HepG2 (cell line): Measurements from ENCODE around the gene GEMIN4.

Experiments used
- CREBL2 ChIP-seq: sonication (generic); formaldehyde crosslinking; IDR thresholded peaks from 2 replicates; pipeline ENCODE4 v1.8.1; 2023; ENCODE audit warnings: missing genetic modification reagents, mild to moderate bottlenecking, borderline replicate concordance
- EP300 ChIP-seq, 3 experiments: sonication (generic) in 1 of 3; formaldehyde crosslinking in 1 of 3; IDR thresholded peaks; 2 replicates each; pipeline versions ENCODE4 v1.5.1 to v1.6.1; 2011 to 2020; ENCODE audit warnings: low read depth in 2 of 3, low read length in 2 of 3, borderline replicate concordance in 1 of 3, improper control_type of control experiment in 1 of 3, mild to moderate bottlenecking in 1 of 3, missing genetic modification reagents in 1 of 3, moderate library complexity in 1 of 3
- GABPA ChIP-seq, 2 experiments: IDR thresholded peaks; 2 replicates each; pipeline ENCODE4 v1.6.1; 2011 to 2016; ENCODE audit warnings: low read depth in 2 of 2, low read length in 1 of 2, missing biosample characterization in 1 of 2, missing genetic modification characterization in 1 of 2
- NONO ChIP-seq, 2 experiments: fragments of 450-650 bp in 1 of 2; sonication (generic) in 1 of 2; formaldehyde crosslinking in 1 of 2; IDR thresholded peaks in 1 of 2; conservative IDR thresholded peaks in 1 of 2; 2 replicates each; pipeline versions ENCODE4 v1.6.1 to v1.8.0; 2017 to 2022; ENCODE audit warnings: mild to moderate bottlenecking in 1 of 2, missing genetic modification reagents in 1 of 2, moderate library complexity in 1 of 2
- REST ChIP-seq, 2 experiments: IDR thresholded peaks; 2 replicates each; pipeline ENCODE4 v1.6.1; 2011 to 2012; ENCODE audit warnings: low read length in 2 of 2, borderline replicate concordance in 1 of 2, low read depth in 1 of 2, mild to moderate bottlenecking in 1 of 2, moderate library complexity in 1 of 2
- SP2 ChIP-seq: sonication (generic); formaldehyde crosslinking; IDR thresholded peaks from 2 replicates; pipeline ENCODE4 v1.5.1; 2020; ENCODE audit warnings: mild to moderate bottlenecking, missing genetic modification reagents
- USF2 ChIP-seq, 2 experiments: sonication (generic) in 1 of 2; formaldehyde crosslinking in 1 of 2; IDR thresholded peaks; 2 replicates each; pipeline versions ENCODE4 v1.5.1 to v1.6.1; 2011 to 2020; ENCODE audit warnings: borderline replicate concordance in 1 of 2, low read depth in 1 of 2, low read length in 1 of 2, mild to moderate bottlenecking in 1 of 2, missing genetic modification reagents in 1 of 2, moderate library complexity in 1 of 2
- ZBTB21 ChIP-seq: sonication (generic); formaldehyde crosslinking; IDR thresholded peaks from 2 replicates; pipeline ENCODE4 v1.4.0; 2020; ENCODE audit warnings: missing genetic modification reagents
- ZFP36L2 ChIP-seq: sonication (generic); formaldehyde crosslinking; IDR thresholded peaks from 2 replicates; pipeline ENCODE4 v1.4.0; 2020; ENCODE audit warnings: missing genetic modification reagents
- ZNF232 ChIP-seq: sonication (generic); formaldehyde crosslinking; IDR thresholded peaks from 2 replicates; pipeline ENCODE4 v1.4.0; 2020; ENCODE audit warnings: missing genetic modification reagents, borderline replicate concordance
- ZNF414 ChIP-seq: sonication (generic); formaldehyde crosslinking; IDR thresholded peaks from 2 replicates; pipeline ENCODE4 v1.5.0; 2020; ENCODE audit warnings: missing genetic modification reagents
- ZNF432 ChIP-seq: sonication (generic); formaldehyde crosslinking; IDR thresholded peaks from 2 replicates; pipeline ENCODE4 v1.5.0; 2020; ENCODE audit warnings: missing genetic modification reagents, mild to moderate bottlenecking, borderline replicate concordance

- TF ChIP-seq ZNF232 (CRISPR knock-in tag) = no peak
- TF ChIP-seq NONO (IDR thresholded peaks at IDR 0.05) = no peak
- no peak for TF ChIP-seq NONO (CRISPR knock-in tag; conservative IDR thresholded peaks at IDR 0.05)
- no peak for TF ChIP-seq USF2 (IDR thresholded peaks at IDR 0.05; ENCODE audit: low read depth, low read length)
- no peak for TF ChIP-seq USF2 (CRISPR knock-in tag; IDR thresholded peaks at IDR 0.05; ENCODE audit: borderline replicate concordance)
- no peak for TF ChIP-seq ZNF432 (CRISPR knock-in tag)
- no peak for TF ChIP-seq REST (IDR thresholded peaks at IDR 0.05; ENCODE audit: borderline replicate concordance in 1 of 2, low read depth in 1 of 2, low read length in 2 of 2)
- no peak for TF ChIP-seq ZBTB21 (CRISPR knock-in tag)
- no peak for TF ChIP-seq EP300 (IDR thresholded peaks at IDR 0.05; ENCODE audit: low read depth in 2 of 2, low read length in 2 of 2)
- no peak for TF ChIP-seq EP300 (CRISPR knock-in tag; IDR thresholded peaks at IDR 0.05; ENCODE audit: borderline replicate concordance)
- TF ChIP-seq ZNF414 (CRISPR knock-in tag) = no peak
- TF ChIP-seq ZFP36L2 (CRISPR knock-in tag) = no peak
- no peak for TF ChIP-seq GABPA (IDR thresholded peaks at IDR 0.05; ENCODE audit: low read depth, low read length)
- TF ChIP-seq GABPA (CRISPR knock-in tag; IDR thresholded peaks at IDR 0.05; ENCODE audit: low read depth) = no peak
- TF ChIP-seq CREBL2 (CRISPR knock-in tag) = no peak
- no peak for TF ChIP-seq SP2
Observed at GRCh38 chr17:718075-718474, 34.0 kb downstream of the GEMIN4 start.
